ENCODE results near the gene OS9.
"Not testable (repeated sequence)": the region's sequence is repeated elsewhere in the genome, so short reads cannot be mapped to it uniquely, and the experiment has no call there.

The OS9 gene

GRCh38 chr12:57720606-57721595 lies 27.0 kb downstream of the OS9 start:
- no peak for TF ChIP-seq CTCF (IDR thresholded peaks at IDR 0.05; ENCODE audit: insufficient read depth, low read depth, low read length, missing control alignments)
- no peak for DNase-seq (ENCODE audit: low read depth)
- H3K4me3 ChIP-seq (ENCODE audit: low read length) = no peak overlapping the region

GRCh38 chr12:57721846-57722608 lies 28.1 kb downstream of the OS9 start:
- H3K4me3 ChIP-seq (ENCODE audit: low read length); DNase-seq (ENCODE audit: low read depth): not testable (repeated sequence)

- no peak for DNase-seq (ENCODE audit: low read depth)
- TF ChIP-seq CTCF (IDR thresholded peaks at IDR 0.05; ENCODE audit: insufficient read depth, low read depth, low read length, missing control alignments) = no peak
- no peak overlapping the region for H3K4me3 ChIP-seq (ENCODE audit: low read length)
Measured at GRCh38 chr12:57722716-57723629, 29.0 kb downstream of the OS9 start.

- TF ChIP-seq CTCF (IDR thresholded peaks at IDR 0.05; ENCODE audit: insufficient read depth, low read depth, low read length, missing control alignments) = no peak
- no peak for DNase-seq (ENCODE audit: low read depth)
- H3K4me3 ChIP-seq (ENCODE audit: low read length) = no peak overlapping the region
Measured at GRCh38 chr12:57723630-57723962, 29.7 kb downstream of the OS9 start.

GRCh38 chr12:57724003-57724935 lies 30.3 kb downstream of the OS9 start:
- TF ChIP-seq CTCF (IDR thresholded peaks at IDR 0.05; ENCODE audit: insufficient read depth, low read depth, low read length, missing control alignments) = no peak
- DNase-seq (ENCODE audit: low read depth) = no peak
- no peak overlapping the region for H3K4me3 ChIP-seq (ENCODE audit: low read length)

GRCh38 chr12:57724936-57725740 lies 31.2 kb downstream of the OS9 start:
- no peak for DNase-seq (ENCODE audit: low read depth)
- TF ChIP-seq CTCF (IDR thresholded peaks at IDR 0.05; ENCODE audit: insufficient read depth, low read depth, low read length, missing control alignments) = no peak

More at GRCh38 chr12:57724936-57725740, 31.2 kb downstream of the OS9 start:
- no peak overlapping the region for H3K4me3 ChIP-seq (ENCODE audit: low read length)
